Hair follicular keratinocyte (primary cell): Measurements from ENCODE around the gene ZNF507. TPM values are rescaled to one million over a fixed set of nuclear protein-coding genes. Genes with fewer than 3 reads are reported as not detected.

Source experiments
- total RNA-seq: library from RNA; depleted of rRNA; stranded (reverse); fragments of >200 nt; gene quantifications from 2 replicates; pipeline ENCODE4 v1.2.3, GENCODE V29; 2015

The ZNF507 gene
- 5.2 TPM in 2 replicates for total RNA-seq

DNA sequence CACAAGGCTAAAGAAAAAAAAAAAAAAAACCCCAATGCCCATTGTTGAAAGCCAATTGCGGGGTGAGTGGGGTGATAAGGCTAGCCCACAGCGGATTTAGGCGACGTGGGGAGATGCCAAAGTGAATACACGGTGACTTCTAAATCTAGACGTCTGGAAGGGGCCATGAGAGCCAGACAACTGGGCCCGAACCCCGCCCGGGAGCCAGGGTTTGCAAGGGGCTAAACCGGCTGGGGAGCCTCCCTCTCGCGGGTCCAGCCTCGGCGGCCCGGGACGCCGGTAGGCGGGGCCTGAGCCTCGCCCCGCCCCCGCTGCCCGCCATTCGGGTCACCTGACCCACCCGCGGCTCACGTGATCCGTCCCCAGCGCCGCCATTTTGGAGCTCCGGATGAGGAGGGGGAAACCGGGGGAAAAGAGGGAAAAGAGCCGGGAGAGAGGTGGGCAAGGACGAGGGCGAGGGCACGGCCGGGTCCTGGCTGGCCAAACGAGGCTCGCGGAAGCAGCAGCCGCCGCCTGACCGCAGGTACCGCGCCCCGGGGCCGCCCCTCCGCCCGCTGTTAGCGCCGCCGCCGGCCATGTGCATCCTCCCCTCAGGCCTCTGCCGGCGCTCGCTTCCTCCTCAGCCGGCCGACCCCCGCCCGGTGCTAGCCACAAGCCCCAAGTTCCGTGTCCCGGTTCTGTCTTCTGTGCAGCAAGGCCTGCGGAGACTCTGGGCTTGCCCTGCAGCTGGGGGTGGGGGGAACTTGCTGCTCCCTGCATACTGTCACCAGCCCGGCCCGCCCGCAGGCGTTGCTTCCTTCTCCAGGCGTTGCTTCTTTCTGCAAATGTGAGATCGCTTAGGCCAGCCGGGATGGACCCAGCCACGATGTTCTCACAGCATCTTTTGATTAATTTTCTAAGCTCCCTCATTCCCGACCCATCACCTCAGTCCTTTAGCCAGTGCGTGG is at the start of gene ZNF507:
Gene ZNF507, plus strand, starts transcription at position 350 of the 947 bp plus-strand sequence. CDS start 7,221 bp downstream, outside the sequence.

DNA sequence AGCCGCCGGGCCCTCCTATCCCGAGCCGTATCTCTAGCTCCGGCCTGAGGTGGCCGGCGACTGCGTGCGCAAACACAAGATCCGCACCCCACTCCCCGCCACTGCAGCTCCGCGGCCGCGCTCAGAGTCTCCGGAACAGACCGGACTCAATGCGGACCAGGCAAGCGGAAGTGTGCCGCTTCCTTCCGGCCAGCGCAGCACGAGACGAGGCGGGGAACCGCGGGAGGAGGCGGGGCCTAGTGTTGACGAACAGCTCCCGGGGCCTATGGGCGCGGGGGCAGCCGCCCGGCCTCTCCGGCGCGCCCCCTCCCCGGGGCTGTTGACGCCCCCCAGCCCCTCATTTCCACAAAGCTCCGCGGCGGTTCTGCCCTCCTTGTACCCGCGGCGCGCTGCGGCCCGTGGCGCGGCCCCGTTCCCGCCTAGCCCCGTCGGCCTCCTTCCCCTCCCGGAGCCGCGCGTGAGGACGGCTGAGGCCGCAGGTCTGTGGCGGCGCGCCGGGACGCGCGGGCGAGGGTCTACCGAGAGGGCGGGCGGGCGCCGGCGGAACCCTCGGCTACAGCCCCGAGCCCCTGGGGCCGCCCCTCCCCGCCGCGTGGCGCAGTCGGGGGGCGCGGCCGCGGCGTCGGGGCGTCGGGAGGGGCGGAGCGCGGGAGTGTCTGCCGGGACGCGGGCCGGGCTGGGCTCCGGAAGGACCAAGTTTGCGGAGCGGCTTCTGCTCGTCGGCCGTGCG is 60.2 kb downstream of the ZNF507 start, which contains the start of gene DPY19L3:
Gene DPY19L3, plus strand, starts transcription at position 340 of the 730 bp plus-strand sequence. CDS start 2,484 bp downstream, outside the sequence.

Other genes with a start within 250 kb of the ZNF507 start
- gene DPY19L3, start 60.2 kb downstream of the ZNF507 start, total RNA-seq, result 6.2 and 10.1 TPM in 2 replicates
- 316 and 419 TPM in 2 replicates for gene PDCD5, start 235.6 kb downstream of the ZNF507 start, total RNA-seq